ENCODE measurements around the gene GJA4. TPM values are rescaled to one million over a fixed set of nuclear protein-coding genes. Genes with fewer than 3 reads are reported as not detected.

Gene GJA4
- total and polyA plus RNA-seq, 2 donors (not counting 1 experiment from before 2014, with no cell fraction given): not detected

DNA sequence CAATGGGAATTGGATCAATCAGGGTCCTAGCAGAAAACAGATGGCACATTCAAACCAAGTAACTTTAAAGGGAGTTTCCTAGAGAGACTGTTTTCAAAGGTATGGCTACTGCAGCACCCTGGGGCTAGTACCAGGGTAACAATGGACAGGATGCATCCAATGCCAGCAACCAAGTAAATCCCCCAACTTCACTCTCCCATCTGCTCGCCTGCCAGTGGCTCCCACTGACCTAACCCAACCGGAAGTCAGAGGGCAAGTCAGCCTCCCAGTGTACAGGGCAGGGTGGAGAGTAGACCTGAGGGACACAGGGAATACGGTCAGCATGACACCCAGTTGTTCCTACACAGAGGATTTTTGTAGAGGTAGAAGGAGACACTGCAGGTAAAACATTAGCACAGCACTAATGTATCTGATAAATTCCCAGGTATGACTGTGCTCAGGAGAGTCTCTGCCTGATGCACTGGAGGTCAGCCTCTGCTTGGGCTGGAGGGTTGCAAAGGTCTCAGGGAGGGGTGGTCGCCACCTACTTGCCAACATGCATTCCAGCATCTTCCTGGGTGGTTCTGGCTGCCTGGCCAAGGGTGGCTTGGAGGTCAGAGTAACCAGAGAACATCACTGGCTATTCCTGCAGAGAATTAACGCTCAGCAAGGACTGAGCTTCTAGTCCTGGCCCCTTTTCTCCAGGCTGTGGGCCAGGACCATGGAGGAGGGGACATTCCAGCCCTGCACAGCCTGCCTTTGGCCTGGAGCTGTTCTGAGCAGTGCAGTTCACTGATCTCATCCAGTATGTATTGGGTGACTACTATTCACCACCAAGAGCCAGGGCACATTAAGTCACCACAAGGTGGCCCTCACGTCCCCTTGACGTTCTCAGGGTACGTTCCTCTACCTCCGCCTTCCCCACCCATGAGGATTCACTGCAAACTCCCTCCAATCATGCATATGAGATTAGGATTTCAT lies 5.1 kb upstream of the GJA4 start:
- peaks cover 0 to 32% (median 10%) of the 10 kb centered on the region in 4 experiments for H3K27me3 ChIP-seq (replicated peaks in 1 of 4; ENCODE audit: control extremely low read depth in 1 of 4, control insufficient read depth in 3 of 4, insufficient read depth in 4 of 4, low read length in 3 of 4)
- Mint-ChIP-seq H3K27me3 (peaks cover 45% of the 10 kb centered on the region), H3K27ac (no peak overlapping the region), H3K4me3 (no peak overlapping the region), H3K4me1 (peaks cover 22% of the 10 kb centered on the region), H3K9me3 (ENCODE audit: insufficient read depth) (no peaks in the 10 kb centered on the region)
- intact Hi-C loops (cut with micrococcal nuclease): loop anchor here (2.0 kb wide), 1 partner anchor 79 kb away; no protein-coding TSS in a partner anchor
- ChIA-PET POLR2A (no interaction called here), CTCF (interaction anchor here (1.6 kb wide), 1 partner anchor 80 kb away, joined by 7 read pairs; no protein-coding TSS in a partner anchor)
- H3K36me3 ChIP-seq (replicated peaks in 1 of 2; ENCODE audit: control extremely low read depth in 1 of 2, control insufficient read depth in 1 of 2, extremely low read depth in 1 of 2, insufficient read depth in 2 of 2, low read length in 1 of 2): no peaks in the 10 kb centered on the region
- H3K9ac ChIP-seq (ENCODE audit: low read length): no peak overlapping the region
- H4K20me1 ChIP-seq (ENCODE audit: control insufficient read depth, insufficient read depth, low read length, poor library complexity, severe bottlenecking): no peaks in the 10 kb centered on the region
- H3K4me3 ChIP-seq (ENCODE audit: control extremely low read depth in 1 of 5, extremely low read depth in 1 of 5, insufficient read depth in 1 of 5, low read depth in 2 of 5, low read length in 4 of 5): no peak overlapping the region
- no peaks in the 10 kb centered on the region for H3K79me2 ChIP-seq (ENCODE audit: control insufficient read depth, insufficient read depth, low read length)
- DNase-seq: no peak
- no peak overlapping the region for H3K27ac ChIP-seq (ENCODE audit: low read length in 2 of 2)
- 51% methylated on average over 6 of the region's 9 CpGs for WGBS (ENCODE audit: insufficient coverage)
- no peak for ATAC-seq (ENCODE audit: low read depth)
- TF ChIP-seq, protein P1, sequence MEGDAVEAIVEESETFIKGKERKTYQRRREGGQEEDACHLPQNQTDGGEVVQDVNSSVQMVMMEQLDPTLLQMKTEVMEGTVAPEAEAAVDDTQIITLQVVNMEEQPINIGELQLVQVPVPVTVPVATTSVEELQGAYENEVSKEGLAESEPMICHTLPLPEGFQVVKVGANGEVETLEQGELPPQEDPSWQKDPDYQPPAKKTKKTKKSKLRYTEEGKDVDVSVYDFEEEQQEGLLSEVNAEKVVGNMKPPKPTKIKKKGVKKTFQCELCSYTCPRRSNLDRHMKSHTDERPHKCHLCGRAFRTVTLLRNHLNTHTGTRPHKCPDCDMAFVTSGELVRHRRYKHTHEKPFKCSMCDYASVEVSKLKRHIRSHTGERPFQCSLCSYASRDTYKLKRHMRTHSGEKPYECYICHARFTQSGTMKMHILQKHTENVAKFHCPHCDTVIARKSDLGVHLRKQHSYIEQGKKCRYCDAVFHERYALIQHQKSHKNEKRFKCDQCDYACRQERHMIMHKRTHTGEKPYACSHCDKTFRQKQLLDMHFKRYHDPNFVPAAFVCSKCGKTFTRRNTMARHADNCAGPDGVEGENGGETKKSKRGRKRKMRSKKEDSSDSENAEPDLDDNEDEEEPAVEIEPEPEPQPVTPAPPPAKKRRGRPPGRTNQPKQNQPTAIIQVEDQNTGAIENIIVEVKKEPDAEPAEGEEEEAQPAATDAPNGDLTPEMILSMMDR (IDR thresholded peaks at IDR 0.05): no peak
- TF ChIP-seq EZH2 (IDR thresholded peaks at IDR 0.05; ENCODE audit: borderline replicate concordance, insufficient read depth, low read depth, low read length, poor library complexity, severe bottlenecking): no peak
- H3K9me3 ChIP-seq (ENCODE audit: control extremely low read depth in 1 of 3, control insufficient read depth in 2 of 3, insufficient read depth in 1 of 3, low read length in 2 of 3): no peaks in the 10 kb centered on the region
- peaks cover 8 to 11% of the 10 kb centered on the region in 2 donors for H3K4me1 ChIP-seq (ENCODE audit: control insufficient read depth in 2 of 2, insufficient read depth in 2 of 2, low read length in 2 of 2)
- H3K4me2 ChIP-seq (replicated peaks; ENCODE audit: low read depth, low read length, poor library complexity, severe bottlenecking): no peak overlapping the region
- no peak overlapping the region for H2AFZ ChIP-seq (ENCODE audit: insufficient read depth, low read depth, low read length, poor library complexity, severe bottlenecking)

- Histone ChIP-seq H3K4me1 (ENCODE audit: control insufficient read depth in 2 of 2, insufficient read depth in 2 of 2, low read length in 2 of 2) (peaks cover 8 to 15% of the 10 kb centered on the region in 2 donors), H4K20me1 (ENCODE audit: control insufficient read depth, insufficient read depth, low read length, poor library complexity, severe bottlenecking) (no peaks in the 10 kb centered on the region), H3K4me3 (ENCODE audit: control extremely low read depth in 1 of 5, extremely low read depth in 1 of 5, insufficient read depth in 1 of 5, low read depth in 2 of 5, low read length in 4 of 5) (no peak overlapping the region), H3K27ac (ENCODE audit: low read length in 2 of 2) (no peak overlapping the region), H3K4me2 (replicated peaks; ENCODE audit: low read depth, low read length, poor library complexity, severe bottlenecking) (no peak overlapping the region), H3K79me2 (ENCODE audit: control insufficient read depth, insufficient read depth, low read length) (no peaks in the 10 kb centered on the region), H3K27me3 (replicated peaks in 1 of 4; ENCODE audit: control extremely low read depth in 1 of 4, control insufficient read depth in 3 of 4, insufficient read depth in 4 of 4, low read length in 3 of 4) (peaks cover 0 to 29% (median 14%) of the 10 kb centered on the region in 4 experiments), H3K36me3 (replicated peaks in 1 of 2; ENCODE audit: control extremely low read depth in 1 of 2, control insufficient read depth in 1 of 2, extremely low read depth in 1 of 2, insufficient read depth in 2 of 2, low read length in 1 of 2) (no peaks in the 10 kb centered on the region), H3K9me3 (ENCODE audit: control extremely low read depth in 1 of 3, control insufficient read depth in 2 of 3, insufficient read depth in 1 of 3, low read length in 2 of 3) (peaks cover 0 to 3% (median 0%) of the 10 kb centered on the region in 3 donors), H2AFZ (ENCODE audit: insufficient read depth, low read depth, low read length, poor library complexity, severe bottlenecking) (no peak overlapping the region), H3K9ac (ENCODE audit: low read length) (no peak overlapping the region)
- Mint-ChIP-seq H3K27ac (no peak overlapping the region), H3K4me1 (peaks cover 22% of the 10 kb centered on the region), H3K4me3 (no peak overlapping the region), H3K9me3 (ENCODE audit: insufficient read depth) (no peaks in the 10 kb centered on the region), H3K27me3 (peaks cover 51% of the 10 kb centered on the region)
- no peak for ATAC-seq (ENCODE audit: low read depth)
- 79% methylated on average over 5 of the region's 6 CpGs for WGBS (ENCODE audit: insufficient coverage)
- TF ChIP-seq EZH2 (IDR thresholded peaks at IDR 0.05; ENCODE audit: borderline replicate concordance, insufficient read depth, low read depth, low read length, poor library complexity, severe bottlenecking): no peak
- TF ChIP-seq, protein P1 (IDR thresholded peaks at IDR 0.05): no peak
- intact Hi-C loops (cut with micrococcal nuclease): no loop called here
- ChIA-PET CTCF (interaction anchor here (1.1 kb wide), 1 partner anchor 13 kb away, joined by 3 read pairs; no protein-coding TSS in a partner anchor), POLR2A (no interaction called here)
- no peak for DNase-seq
These were observed 1.8 kb upstream of the GJA4 start for GRCh38 chr1:34790985-34791384.

Data from B cell (primary cell).